Heart right ventricle (tissue), 16 donors: ENCODE data around the gene WNT7B. TPM values are rescaled to one million over a fixed set of nuclear protein-coding genes. Genes with fewer than 3 reads are reported as not detected.

Source experiments
- ATAC-seq, 8 donors: fragments of 200-7000 bp; cut with Tn5 transposase; one replicate each; pipeline ENCODE4 v1.9.1; 2020; ENCODE audit warnings: mild to moderate bottlenecking in 8 of 8, moderate library complexity in 8 of 8, moderate number of reproducible peaks in 1 of 8
- DNase-seq, 2 donors: peaks; one replicate each; pipeline ENCODE4 v3.0.0-alpha.2; 2020
- H3K27ac ChIP-seq, 10 donors: fragments of 200-600 bp; sonication (generic) in 2 of 10; one replicate each; pipeline versions ENCODE4 v1.5.0 to v1.8.0; 2020 to 2022; ENCODE audit warnings: mild to moderate bottlenecking in 3 of 10
- H3K27me3 ChIP-seq, 7 donors: fragments of 200-600 bp; one replicate each; pipeline ENCODE4 v1.8.0; 2021 to 2022; ENCODE audit warnings: mild to moderate bottlenecking in 2 of 7
- H3K36me3 ChIP-seq, 9 donors: fragments of 200-600 bp; sonication (generic) in 1 of 9; one replicate each; pipeline versions ENCODE4 v1.5.0 to v1.8.0; 2020 to 2022; ENCODE audit warnings: mild to moderate bottlenecking in 2 of 9
- H3K4me1 ChIP-seq, 9 donors: fragments of 200-600 bp; sonication (generic) in 1 of 9; one replicate each; pipeline versions ENCODE4 v1.5.0 to v1.8.0; 2020 to 2022; ENCODE audit warnings: mild to moderate bottlenecking in 4 of 9
- H3K4me3 ChIP-seq, 10 donors: fragments of 200-600 bp; sonication (generic) in 2 of 10; one replicate each; pipeline versions ENCODE4 v1.5.0 to v1.8.0; 2020 to 2022; ENCODE audit warnings: mild to moderate bottlenecking in 7 of 10, moderate library complexity in 2 of 10
- H3K9me3 ChIP-seq, 11 donors: fragments of 200-600 bp in 10 of 11; sonication (generic) in 2 of 11; one replicate each; pipeline versions ENCODE4 v1.5.0 to v1.8.0; 2013 to 2022; ENCODE audit warnings: mild to moderate bottlenecking in 2 of 11, control low read depth in 1 of 11, moderate library complexity in 1 of 11
- WGBS, 2 donors: extraction: QIAGEN DNeasy Blood & Tissue Kit; methylation state at CpG; one replicate each; pipeline ENCODE4 v1.1.7; 2013; ENCODE audit warnings: inconsistent platforms in 1 of 2; 5-methylcytosine and 5-hydroxymethylcytosine counted together
- intact Hi-C, 10 donors: fragments of 100-400 bp; cut with DNase I; formaldehyde crosslinking; loops; one replicate each; pipeline versions ENCODE4 v1.11.1 to v1.14.2; 2022
- polyA plus RNA-seq, 2 donors: library from polyadenylated mRNA; stranded (reverse); fragments of 200-250 nt; gene quantifications; one replicate each; pipeline ENCODE4 v1.2.3, GENCODE V29; 2013
- total RNA-seq, 10 donors: library from RNA; stranded (reverse); fragmentation: NEBNext Ultra II Directional in 3 of 10; extraction: Animal tissue kit (Norgen Biotek cat#: 25700) in 3 of 10; gene quantifications; one replicate each; pipeline versions ENCODE4 v1.2.1 to v1.2.4, GENCODE V29; 2021 to 2023
- TF ChIP-seq, protein P1 (sequence below), 9 donors: fragments of 200-600 bp; sonication (generic) in 2 of 9; IDR thresholded peaks; one replicate each; pipeline versions ENCODE4 v1.5.0 to v1.8.0; 2021 to 2022; ENCODE audit warnings: antibody characterized with exemption in 9 of 9, mild to moderate bottlenecking in 5 of 9, moderate library complexity in 1 of 9
- donor health status: Arrhythmogenic right ventricular cardiomyopathy.
- donor health status: ischemic (EF 13 %, LVEDD 7.1; RV severe dilation, severe dysfunction).
- donor health status: healthy with polysubstance abuse.
- donor health status: DM: no; HTN: yes; CAD: no.
- donor health status: DM: no; HTN: no; CAD: no.
- donor health status: ischemic (EF 25% LVEDD 6.9; RV normal size, moderate dysfunction).
- donor health status: ischemic (EF 25% LVEDD 5.7; RV mildly dilated, moderate dysfunction).
- donor health status: healthy.
- donor health status: DM: yes; HTN: yes; CAD: no.
- donor health status: Ischemic cardiomyopathy.
- donor health status: ischemic (EF 35%, LVEDD 5.7; RV mildly dilated, moderate dysfunction).
- donor health status: nonischemic (EF 11% LVEDD 7.7; RV severe dilation, severe dysfunction).
- donor health status: DM: yes; HTN: yes; CAD: no.
- donor health status: PGD.
- donor health status: ischemic (EF 29% LVEDD 5.4; RV normal size, mild dysfunction).
- donor health status: nonischemic (EF 23%, LVEDD 6.1; RV moderate dilation, normal function).

WNT7B gene
- total and polyA plus RNA-seq, 12 donors: not detected

DNA sequence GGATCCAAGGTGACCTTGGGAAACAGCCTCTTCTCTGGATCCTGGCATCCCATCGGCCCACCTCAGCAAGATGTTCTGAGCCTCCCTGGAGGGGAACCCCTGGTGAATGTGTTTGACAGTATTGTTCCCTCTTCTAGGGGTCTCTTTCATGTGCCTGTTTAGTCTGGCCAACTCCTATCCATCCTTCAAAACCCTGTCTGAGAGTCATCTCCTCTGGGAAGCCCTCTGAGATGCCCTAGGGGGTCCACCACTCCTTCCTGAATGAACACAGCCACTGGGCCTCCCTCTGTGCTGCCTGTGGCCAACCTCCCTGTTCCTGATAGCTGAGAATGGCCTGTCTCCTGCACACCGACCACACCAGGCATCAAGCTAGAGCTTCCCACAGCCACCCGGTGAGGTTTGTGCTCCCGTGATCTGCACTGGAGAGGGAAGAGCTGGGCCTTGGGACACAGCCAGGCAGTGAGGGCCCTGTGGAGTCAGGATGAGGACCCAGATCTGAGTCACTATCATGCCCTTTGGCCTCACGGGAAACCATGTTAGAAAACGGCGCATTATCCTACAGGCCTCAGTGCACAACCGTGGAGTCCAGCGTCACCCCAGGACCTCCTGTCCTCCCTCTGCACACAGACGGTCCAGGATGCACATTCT, 8.8 kb downstream of the WNT7B start:
- H3K4me3 ChIP-seq: no peak overlapping the region
- no peaks in the 10 kb centered on the region for H3K36me3 ChIP-seq
- no peaks in the 10 kb centered on the region for H3K9me3 ChIP-seq
- TF ChIP-seq, protein P1, sequence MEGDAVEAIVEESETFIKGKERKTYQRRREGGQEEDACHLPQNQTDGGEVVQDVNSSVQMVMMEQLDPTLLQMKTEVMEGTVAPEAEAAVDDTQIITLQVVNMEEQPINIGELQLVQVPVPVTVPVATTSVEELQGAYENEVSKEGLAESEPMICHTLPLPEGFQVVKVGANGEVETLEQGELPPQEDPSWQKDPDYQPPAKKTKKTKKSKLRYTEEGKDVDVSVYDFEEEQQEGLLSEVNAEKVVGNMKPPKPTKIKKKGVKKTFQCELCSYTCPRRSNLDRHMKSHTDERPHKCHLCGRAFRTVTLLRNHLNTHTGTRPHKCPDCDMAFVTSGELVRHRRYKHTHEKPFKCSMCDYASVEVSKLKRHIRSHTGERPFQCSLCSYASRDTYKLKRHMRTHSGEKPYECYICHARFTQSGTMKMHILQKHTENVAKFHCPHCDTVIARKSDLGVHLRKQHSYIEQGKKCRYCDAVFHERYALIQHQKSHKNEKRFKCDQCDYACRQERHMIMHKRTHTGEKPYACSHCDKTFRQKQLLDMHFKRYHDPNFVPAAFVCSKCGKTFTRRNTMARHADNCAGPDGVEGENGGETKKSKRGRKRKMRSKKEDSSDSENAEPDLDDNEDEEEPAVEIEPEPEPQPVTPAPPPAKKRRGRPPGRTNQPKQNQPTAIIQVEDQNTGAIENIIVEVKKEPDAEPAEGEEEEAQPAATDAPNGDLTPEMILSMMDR (IDR thresholded peaks at IDR 0.05): no peak
- ATAC-seq: no peak
- H3K27ac ChIP-seq: no peak overlapping the region
- no peak for DNase-seq
- peaks cover 7 to 18% (median 15%) of the 10 kb centered on the region in 9 donors for H3K4me1 ChIP-seq
- intact Hi-C loops: no loop called here
- peaks cover 37 to 98% (median 89%) of the 10 kb centered on the region in 7 donors for H3K27me3 ChIP-seq
- 91 to 94% methylated on average over 10 of the region's 10 CpGs for WGBS, 2 donors

DNA sequence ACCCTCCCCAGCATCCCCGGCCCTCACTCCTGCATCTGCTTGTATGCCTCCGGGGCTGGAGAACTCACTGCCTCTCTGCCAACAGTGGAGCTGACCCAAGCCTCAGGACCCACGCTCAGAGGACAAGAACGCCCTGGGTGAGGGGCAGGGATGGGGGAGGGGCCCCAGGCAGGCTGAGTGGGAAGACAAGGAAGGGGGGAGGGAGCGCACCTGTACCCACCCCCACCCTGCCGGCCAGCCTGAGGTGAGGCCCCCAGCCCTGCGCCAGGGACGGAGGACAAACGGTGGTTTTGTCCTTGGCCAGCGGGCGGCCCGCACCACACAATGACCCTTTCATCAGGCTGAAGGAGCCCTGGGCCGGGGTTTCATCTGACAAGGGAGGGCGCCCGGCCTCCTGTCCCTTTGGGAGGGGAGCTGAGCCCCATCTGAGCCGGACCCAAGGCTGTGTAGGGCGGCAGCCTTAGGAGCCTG, 10.0 kb downstream of the WNT7B start:
- H3K27ac ChIP-seq: no peak overlapping the region
- no peak for DNase-seq
- TF ChIP-seq, protein P1 (IDR thresholded peaks at IDR 0.05): no peak
- ATAC-seq: no peak
- no peaks in the 10 kb centered on the region for H3K36me3 ChIP-seq
- H3K9me3 ChIP-seq: no peaks in the 10 kb centered on the region
- H3K27me3 ChIP-seq: peaks cover 27 to 98% (median 88%) of the 10 kb centered on the region in 7 donors
- H3K4me1 ChIP-seq: peaks cover 7 to 18% (median 14%) of the 10 kb centered on the region in 9 donors
- intact Hi-C loops: no loop called here
- no peak overlapping the region for H3K4me3 ChIP-seq
- 65 to 66% methylated on average over 17 of the region's 17 CpGs for WGBS, 2 donors

GRCh38 chr22:45966320-45966894, 10.6 kb downstream of the WNT7B start:
- WGBS, 2 donors: 63 to 68% methylated on average over 19 of the region's 19 CpGs
- ATAC-seq: no peak
- peaks cover 22 to 98% (median 87%) of the 10 kb centered on the region in 7 donors for H3K27me3 ChIP-seq
- H3K27ac ChIP-seq: no peak overlapping the region
- TF ChIP-seq, protein P1 (IDR thresholded peaks at IDR 0.05): no peak
- no peaks in the 10 kb centered on the region for H3K36me3 ChIP-seq
- H3K9me3 ChIP-seq: no peaks in the 10 kb centered on the region
- H3K4me1 ChIP-seq: peaks cover 3 to 12% (median 9%) of the 10 kb centered on the region in 9 donors
- DNase-seq: no peak
- intact Hi-C loops: no loop called here
- no peak overlapping the region for H3K4me3 ChIP-seq

GRCh38 chr22:45965563-45965962, 11.4 kb downstream of the WNT7B start:
- TF ChIP-seq, protein P1 (IDR thresholded peaks at IDR 0.05): no peak
- no peak for DNase-seq
- Histone ChIP-seq H3K27me3 (peaks cover 13 to 95% (median 80%) of the 10 kb centered on the region in 7 donors), H3K4me3 (no peak overlapping the region), H3K36me3 (no peaks in the 10 kb centered on the region), H3K27ac (no peak overlapping the region), H3K4me1 (peaks cover 0 to 4% (median under 1%) of the 10 kb centered on the region in 9 donors), H3K9me3 (no peaks in the 10 kb centered on the region)
- 87 to 91% methylated on average over 11 of the region's 11 CpGs for WGBS, 2 donors
- intact Hi-C loops: no loop called here
- ATAC-seq: no peak
